HG03565 (cell line): ENCODE results near the gene TXNL4A.
"Not testable (repeated sequence)": the region's sequence is repeated elsewhere in the genome, so short reads cannot be mapped to it uniquely, and the experiment has no call there.

Experiments used
- ATAC-seq: cut with Tn5 transposase; IDR thresholded peaks from one replicate; pipeline ENCODE4 v1.9.1; 2021; ENCODE audit warnings: mild to moderate bottlenecking, moderate library complexity; ENCODE audit not compliant: unreplicated experiment

TXNL4A gene

DNA sequence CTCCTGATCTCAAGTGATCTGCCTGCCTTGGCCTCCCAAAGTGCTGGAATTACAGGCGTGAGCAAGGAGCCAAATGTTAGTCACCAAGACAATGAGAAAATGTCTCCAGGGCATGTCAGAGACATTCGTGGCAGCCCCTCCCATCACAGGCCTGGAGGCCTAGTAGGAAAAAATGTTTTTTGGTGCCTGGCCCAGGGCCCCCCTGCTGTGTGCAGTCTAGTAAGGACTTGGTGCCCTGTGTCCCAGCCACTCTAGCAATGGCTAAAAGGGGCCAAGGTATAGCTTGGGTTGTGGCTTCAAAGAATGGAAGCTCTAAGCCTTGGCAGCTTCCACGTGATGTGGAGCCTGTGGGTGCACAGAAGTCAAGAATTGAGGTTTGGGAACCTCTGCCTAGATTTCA is 12.5 kb upstream of the TXNL4A start:
- ATAC-seq = no peak

DNA sequence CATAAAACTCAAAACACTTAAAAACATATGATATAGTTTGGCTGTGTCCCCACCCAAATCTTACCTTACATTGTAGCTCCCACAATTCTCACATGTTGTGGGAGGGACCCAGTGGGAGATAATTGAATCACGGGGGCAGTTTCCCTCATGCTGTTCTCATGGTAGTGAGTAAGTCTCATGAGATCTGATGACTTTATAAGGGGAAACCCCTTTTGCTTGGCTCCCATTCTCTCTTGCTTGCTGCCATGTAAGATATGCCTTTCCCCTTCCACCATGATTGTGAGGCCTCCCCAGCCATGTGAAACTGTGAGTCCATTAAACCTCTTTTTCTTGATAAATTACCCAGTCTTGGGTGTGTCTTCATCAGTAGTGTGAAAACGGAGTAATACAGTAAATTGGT is 11.3 kb upstream of the TXNL4A start:
- not testable (repeated sequence) for ATAC-seq

DNA sequence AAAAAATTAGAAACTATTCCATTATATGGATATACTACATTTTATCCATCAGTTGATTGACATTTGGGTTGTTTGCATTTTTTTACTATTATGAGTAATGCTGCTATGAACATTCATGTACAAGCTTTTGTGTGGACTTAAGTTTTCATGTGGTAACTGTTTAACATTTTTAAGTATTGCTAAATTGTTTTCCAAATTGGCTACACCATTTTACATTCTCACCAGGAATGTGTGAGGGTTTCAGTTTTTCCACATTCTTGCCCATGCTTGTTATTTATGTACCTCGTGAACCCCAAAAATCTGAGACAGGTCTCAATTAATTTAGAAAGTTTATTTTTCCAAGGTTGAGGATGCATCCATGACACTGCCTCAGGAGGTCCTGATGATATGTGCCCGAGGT is 3.1 kb upstream of the TXNL4A start:
- no peak for ATAC-seq

GRCh38 chr18:79989195-79989497 is 783 bp upstream of the TXNL4A start:
- ATAC-seq = no peak

GRCh38 chr18:79988071-79988450 is 302 bp downstream of the TXNL4A start:
- peak; percentile 39 for ATAC-seq

DNA sequence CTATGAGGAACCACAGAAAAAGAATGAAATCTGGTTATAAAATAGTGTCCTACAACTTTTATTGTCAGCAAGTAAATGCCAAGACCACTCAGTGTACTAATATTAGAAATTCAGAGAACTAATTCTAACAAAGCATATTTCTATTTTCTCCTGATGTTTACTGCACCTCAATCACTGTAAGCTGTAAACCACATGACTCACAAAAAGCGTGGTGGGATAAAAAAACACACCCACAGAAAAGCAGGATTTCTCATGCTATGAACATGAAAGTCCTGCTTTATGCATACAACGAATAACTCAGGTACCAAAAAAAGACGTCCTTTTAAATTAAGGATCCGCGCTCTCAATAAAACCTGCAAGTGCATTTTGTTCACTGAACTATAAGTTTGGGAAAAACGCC is 797 bp downstream of the TXNL4A start:
- ATAC-seq = no peak

GRCh38 chr18:79986726-79987125 is 1.6 kb downstream of the TXNL4A start:
- ATAC-seq = no peak

- no peak for ATAC-seq
These were observed 3.2 kb downstream of the TXNL4A start for GRCh38 chr18:79985172-79985571.

DNA sequence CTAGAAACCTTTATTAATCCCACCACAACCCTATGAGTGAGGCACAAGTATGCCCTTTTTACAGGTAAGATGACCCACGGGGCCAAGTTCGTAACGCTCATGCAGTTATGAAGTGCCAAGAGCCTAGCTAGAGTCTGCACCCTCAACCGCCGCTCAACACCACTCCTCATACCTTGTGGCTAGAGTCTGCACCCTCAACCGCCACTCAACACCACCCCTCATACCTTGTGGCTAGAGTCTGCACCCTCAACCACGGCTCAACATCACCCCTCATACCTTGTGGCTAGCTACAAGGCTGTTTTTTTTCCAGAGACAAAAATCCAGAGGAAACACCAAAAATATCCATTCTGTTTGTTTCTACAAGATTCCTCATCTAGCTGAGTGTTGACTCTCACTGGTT is 4.6 kb downstream of the TXNL4A start:
- no peak for ATAC-seq

DNA sequence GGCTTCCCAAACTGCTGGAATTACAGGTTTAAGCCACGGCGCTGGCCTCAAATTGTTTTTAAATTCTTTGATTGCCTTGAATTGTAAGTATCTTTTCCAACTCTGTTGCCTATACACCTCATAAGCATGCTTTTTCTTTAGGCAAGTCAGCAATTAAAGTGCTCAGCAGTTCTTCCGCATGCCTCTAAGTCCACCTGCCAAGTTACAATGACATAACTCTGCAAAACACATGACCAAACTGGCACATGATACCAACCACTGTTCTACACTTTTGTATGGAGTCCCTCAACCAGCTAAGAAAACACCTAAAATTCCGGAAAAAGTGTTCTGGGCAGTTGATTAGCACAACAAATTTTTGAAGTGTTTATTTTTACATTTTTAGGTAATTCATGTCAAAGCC is 5.1 kb downstream of the TXNL4A start:
- no peak for ATAC-seq

DNA sequence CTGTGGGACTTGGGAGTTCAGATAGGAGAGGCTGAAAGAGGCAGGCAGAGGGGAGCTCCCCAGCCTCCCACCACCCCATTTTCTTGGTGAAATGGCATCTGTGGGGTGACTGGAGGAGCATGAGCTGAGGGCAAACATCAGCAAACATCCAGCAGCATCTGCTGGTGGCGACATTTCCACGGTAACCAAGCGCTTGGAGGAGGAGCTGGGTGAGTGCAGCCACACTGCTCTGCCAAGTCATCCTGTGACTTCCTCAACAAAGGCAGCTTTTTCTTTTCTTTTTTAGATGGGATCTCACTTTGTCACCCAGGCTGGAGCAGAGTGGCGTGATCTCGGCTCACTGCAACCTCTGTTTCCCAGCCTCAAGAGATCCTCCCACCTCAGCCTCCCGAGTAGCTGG is 5.6 kb downstream of the TXNL4A start:
- no peak for ATAC-seq

DNA sequence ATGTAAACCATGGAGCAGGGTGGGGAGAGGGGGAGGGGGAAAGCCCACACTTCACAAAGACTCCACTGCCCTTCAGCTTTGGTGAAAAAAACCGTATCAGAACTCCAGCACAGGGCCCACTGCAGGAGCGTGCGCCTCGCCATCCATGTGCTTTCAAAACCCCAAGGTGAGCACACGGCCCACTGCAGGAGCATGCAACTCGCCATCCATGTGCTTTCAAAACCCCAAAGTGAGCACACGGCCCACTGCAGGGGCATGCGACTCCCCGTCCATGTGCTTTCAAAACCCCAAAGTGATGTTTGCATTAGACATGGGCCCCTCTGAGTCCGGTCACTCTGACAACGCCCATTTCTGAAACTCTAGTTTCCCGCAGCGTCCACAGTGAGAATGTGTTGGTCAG is 7.8 kb downstream of the TXNL4A start:
- ATAC-seq = no peak

GRCh38 chr18:79979843-79980242 is 8.5 kb downstream of the TXNL4A start:
- no peak for ATAC-seq

DNA sequence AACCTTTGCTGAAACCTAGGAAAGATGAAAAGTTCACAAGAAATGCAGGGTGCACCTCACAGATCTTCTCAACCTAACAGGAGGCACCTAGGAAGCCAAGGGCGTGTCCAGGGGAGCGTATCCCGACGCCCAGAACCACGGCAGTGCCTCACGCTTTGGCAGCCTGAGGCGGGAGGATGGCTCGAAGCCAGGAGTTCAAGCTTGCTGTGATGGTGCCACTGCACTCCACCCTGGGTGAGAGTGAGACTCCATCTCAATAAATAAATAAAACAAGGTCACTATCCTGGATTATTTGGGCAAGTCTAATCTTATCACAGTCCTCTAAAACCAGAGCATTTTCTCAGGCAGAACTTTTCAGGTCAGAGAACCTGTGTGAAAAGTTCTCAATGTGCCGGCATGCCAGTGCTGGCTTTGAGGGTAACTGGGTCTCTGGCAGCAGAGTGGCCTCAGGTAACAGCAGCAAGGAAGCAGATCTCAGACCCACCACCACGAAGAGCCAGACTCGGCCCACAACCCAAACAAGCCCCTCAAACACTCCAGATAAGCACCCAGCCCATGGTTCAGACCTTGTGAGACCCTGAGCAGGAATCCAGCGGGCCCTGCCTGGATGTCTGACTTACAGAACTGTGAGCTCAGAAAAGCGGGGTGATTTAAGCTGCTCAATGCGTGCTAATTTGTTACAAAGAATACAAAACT is 12.2 kb downstream of the TXNL4A start:
- no peak for ATAC-seq

DNA sequence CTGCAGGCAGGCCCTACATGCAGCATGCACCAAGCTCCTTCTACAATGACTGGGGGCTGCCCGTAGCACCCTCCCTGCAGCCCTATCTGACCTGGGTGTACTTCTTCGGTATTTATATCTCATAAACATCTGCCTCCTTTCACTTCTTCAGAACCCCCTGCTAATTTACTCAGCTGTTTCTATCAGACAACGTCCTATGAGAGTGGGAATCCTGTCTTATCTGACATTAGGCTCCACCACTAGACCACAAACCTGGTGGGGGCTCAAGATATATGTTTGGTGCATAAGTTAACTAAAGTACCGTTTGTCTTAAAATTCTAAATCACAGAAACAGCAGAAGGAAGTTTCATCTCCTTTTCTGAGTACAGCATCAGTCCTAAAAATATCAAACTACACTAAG is 13.3 kb downstream of the TXNL4A start:
- ATAC-seq = no peak

DNA sequence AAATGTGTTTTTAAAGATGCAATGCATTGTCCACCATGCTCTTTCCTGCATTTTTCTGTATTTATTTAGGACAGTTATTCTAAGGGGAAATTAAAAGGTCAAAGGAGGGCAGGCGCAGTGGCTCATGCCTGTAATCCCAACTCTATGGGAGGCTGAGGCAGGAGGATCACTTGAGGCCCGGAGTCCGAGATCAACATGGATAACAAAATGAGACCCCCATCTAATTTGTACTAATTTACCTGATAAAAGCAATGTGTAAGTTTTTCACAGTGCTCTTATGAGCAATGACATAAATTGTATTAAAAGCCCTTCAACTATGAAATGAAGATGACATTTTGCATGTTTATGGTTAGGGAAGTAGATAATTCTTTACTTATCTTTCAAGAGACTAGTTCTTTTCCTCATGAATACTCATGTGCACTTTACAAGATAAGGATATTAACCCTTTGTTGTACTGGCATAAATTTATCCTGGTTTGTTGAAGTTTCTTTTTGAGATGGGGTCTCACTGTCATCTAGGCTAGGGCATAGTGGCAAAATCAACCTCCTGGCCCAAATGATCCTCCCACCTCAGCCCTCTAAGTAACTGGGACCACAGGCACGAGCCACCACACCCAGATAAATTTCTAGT is 14.2 kb downstream of the TXNL4A start:
- no peak for ATAC-seq

DNA sequence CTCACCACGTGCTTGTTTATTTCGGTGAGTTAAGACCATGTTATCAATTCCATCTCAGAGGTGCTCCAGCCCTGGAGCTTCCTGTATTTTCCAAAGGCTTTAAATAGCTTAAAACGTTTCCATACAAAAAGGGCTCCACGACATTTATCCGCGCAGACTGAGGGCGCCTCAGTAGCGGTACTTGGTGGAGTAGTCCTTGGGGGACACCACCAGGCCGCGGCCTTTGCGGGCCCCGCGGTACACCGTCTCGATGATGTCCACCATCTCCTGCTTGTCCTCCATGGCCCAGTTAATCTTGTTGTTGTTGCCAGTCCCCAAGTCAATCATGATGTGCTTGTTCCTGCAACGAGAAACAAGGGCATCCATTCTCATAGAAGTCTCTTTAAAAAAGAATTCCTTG is 14.8 kb downstream of the TXNL4A start:
- ATAC-seq = no peak

- ATAC-seq = no peak
These were observed 15.6 kb downstream of the TXNL4A start for GRCh38 chr18:79972720-79973119.

DNA sequence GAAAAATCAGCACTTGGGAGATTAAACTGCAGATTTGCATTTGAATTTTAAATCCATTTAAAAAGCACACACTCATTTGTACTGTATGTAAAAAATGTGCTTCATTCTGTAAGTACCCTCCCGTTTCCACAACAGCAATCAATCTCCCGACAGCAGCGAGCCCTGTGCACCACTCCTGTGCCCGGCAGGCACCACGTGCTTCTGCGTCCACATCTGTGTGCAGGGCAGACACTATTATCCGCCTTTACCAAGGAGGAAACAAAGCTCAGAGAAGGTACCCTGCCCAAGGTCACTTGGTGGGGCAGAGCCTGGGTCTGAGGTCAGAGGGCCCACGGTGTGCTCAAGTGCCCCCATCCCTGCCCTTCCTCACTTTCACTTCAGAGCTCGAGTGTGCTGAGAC is 16.4 kb downstream of the TXNL4A start:
- no peak for ATAC-seq

- ATAC-seq = no peak
These were observed 17.0 kb downstream of the TXNL4A start for GRCh38 chr18:79971211-79971952.

DNA sequence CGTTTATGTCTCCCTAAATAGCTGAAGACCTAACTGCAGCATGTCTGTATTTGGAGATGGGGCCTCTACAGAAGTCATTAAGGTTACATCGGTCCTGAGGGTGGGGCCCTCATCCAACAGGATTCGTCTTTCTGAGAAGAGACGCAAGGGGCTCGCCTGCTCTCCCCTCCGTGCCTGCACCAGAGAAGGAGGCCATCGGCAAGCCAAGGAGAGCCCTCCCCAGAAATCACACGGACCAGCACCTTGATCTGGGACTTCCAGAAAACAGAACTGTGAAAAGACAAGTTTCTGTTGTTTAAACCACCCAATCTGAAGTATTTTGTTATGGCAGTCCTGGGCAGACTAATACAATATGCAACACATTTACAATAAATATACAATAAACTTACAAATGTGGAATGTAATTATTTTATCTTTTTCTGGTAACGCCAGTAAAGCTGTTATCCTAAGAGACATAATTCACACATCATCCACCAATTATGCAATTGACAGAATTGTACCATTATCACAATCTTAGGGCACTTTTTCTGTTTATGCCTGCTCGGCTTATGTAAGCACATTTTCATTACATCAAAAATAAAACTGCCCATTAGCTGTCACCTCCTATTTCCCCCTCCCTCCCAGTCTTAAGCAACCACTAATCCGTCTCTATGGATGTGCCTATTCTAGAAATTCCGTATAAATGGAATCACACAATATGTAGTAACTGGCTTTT is 17.8 kb downstream of the TXNL4A start:
- ATAC-seq = no peak
